ENCODE measurements around the gene KRTAP12-1.

Gene KRTAP12-1

GRCh38 chr21:44681152-44681551 lies 811 bp downstream of the KRTAP12-1 start:
- no peak for DNase-seq (ENCODE audit: low read depth)
- no peak for TF ChIP-seq CTCF (IDR thresholded peaks at IDR 0.05; ENCODE audit: low read depth, low read length, missing control alignments)
- H3K4me3 ChIP-seq (ENCODE audit: low read depth, low read length): no peak overlapping the region

GRCh38 chr21:44677881-44678280 lies 4.1 kb downstream of the KRTAP12-1 start:
- DNase-seq (ENCODE audit: low read depth): no peak
- TF ChIP-seq CTCF (IDR thresholded peaks at IDR 0.05; ENCODE audit: low read depth, low read length, missing control alignments): no peak
- no peak overlapping the region for H3K4me3 ChIP-seq (ENCODE audit: low read depth, low read length)

GRCh38 chr21:44671911-44672310 lies 10.1 kb downstream of the KRTAP12-1 start:
- no peak overlapping the region for H3K4me3 ChIP-seq (ENCODE audit: low read depth, low read length)
- DNase-seq (ENCODE audit: low read depth): no peak
- no peak for TF ChIP-seq CTCF (IDR thresholded peaks at IDR 0.05; ENCODE audit: low read depth, low read length, missing control alignments)

- no peak for TF ChIP-seq CTCF (IDR thresholded peaks at IDR 0.05; ENCODE audit: low read depth, low read length, missing control alignments)
- H3K4me3 ChIP-seq (ENCODE audit: low read depth, low read length): no peak overlapping the region
- DNase-seq (ENCODE audit: low read depth): no peak
Measured at GRCh38 chr21:44670642-44671432, 11.1 kb downstream of the KRTAP12-1 start.

- TF ChIP-seq CTCF (IDR thresholded peaks at IDR 0.05; ENCODE audit: low read depth, low read length, missing control alignments): no peak
- DNase-seq (ENCODE audit: low read depth): no peak
- H3K4me3 ChIP-seq (ENCODE audit: low read depth, low read length): no peak overlapping the region
Measured at GRCh38 chr21:44667612-44668011, 14.4 kb downstream of the KRTAP12-1 start.

- DNase-seq (ENCODE audit: low read depth): no peak
- no peak within 1 kb of the TSS for H3K4me3 ChIP-seq (ENCODE audit: low read depth, low read length)
- no peak for TF ChIP-seq CTCF (IDR thresholded peaks at IDR 0.05; ENCODE audit: low read depth, low read length, missing control alignments)
Measured at GRCh38 chr21:44666401-44667320, 15.3 kb downstream of the KRTAP12-1 start, which contains the start of gene KRTAP12-2. Gene KRTAP12-2, minus strand, starts transcription at chr21:44666927. Its CDS starts 41 bp downstream, at chr21:44666886.
